ENCODE data around the gene SNX11. TPM values are rescaled to one million over a fixed set of nuclear protein-coding genes. Genes with fewer than 3 reads are reported as not detected.
"Not testable (repeated sequence)": the region's sequence is repeated elsewhere in the genome, so short reads cannot be mapped to it uniquely, and the experiment has no call there.

SNX11 gene
- total and polyA plus RNA-seq, 2 donors = 7.3 to 20.7 TPM

GRCh38 chr17:48072811-48073210 lies 34.8 kb upstream of the SNX11 start:
- not testable (repeated sequence) for H3K4me1 ChIP-seq (ENCODE audit: insufficient read depth); H3K27ac ChIP-seq (ENCODE audit: low read depth); H3K36me3 ChIP-seq (ENCODE audit: insufficient read depth); H3K4me3 ChIP-seq (ENCODE audit: low read depth, low read length); DNase-seq (ENCODE audit: extremely low spot score)
- WGBS = 95% methylated on average over 9 of the region's 9 CpGs

GRCh38 chr17:48073566-48074094 lies 33.9 kb upstream of the SNX11 start:
- H3K4me3 ChIP-seq (ENCODE audit: low read depth, low read length); H3K27ac ChIP-seq (ENCODE audit: low read depth); DNase-seq (ENCODE audit: extremely low spot score); H3K4me1 ChIP-seq (ENCODE audit: insufficient read depth); H3K36me3 ChIP-seq (ENCODE audit: insufficient read depth): not testable (repeated sequence)
- 94% methylated on average over 5 of the region's 5 CpGs for WGBS

- peak; percentile 64 for DNase-seq (ENCODE audit: extremely low spot score)
- Histone ChIP-seq H3K36me3 (ENCODE audit: insufficient read depth) (peaks cover 2% of the 10 kb centered on the region), H3K4me1 (ENCODE audit: insufficient read depth) (no peaks in the 10 kb centered on the region), H3K4me3 (ENCODE audit: low read depth, low read length) (no peak overlapping the region), H3K27ac (ENCODE audit: low read depth) (no peak overlapping the region)
- WGBS = 74% methylated on average over 7 of the region's 7 CpGs
Observed at GRCh38 chr17:48074322-48075081, 33.1 kb upstream of the SNX11 start.

GRCh38 chr17:48077152-48077551 lies 30.4 kb upstream of the SNX11 start:
- H3K4me1 ChIP-seq (ENCODE audit: insufficient read depth); H3K27ac ChIP-seq (ENCODE audit: low read depth); H3K4me3 ChIP-seq (ENCODE audit: low read depth, low read length); DNase-seq (ENCODE audit: extremely low spot score); H3K36me3 ChIP-seq (ENCODE audit: insufficient read depth): not testable (repeated sequence)
- WGBS = 92% methylated on average over 10 of the region's 10 CpGs

GRCh38 chr17:48081858-48082257 lies 25.7 kb upstream of the SNX11 start:
- Histone ChIP-seq H3K4me3 (ENCODE audit: low read depth, low read length) (no peak overlapping the region), H3K4me1 (ENCODE audit: insufficient read depth) (no peaks in the 10 kb centered on the region), H3K27ac (ENCODE audit: low read depth) (no peak overlapping the region), H3K36me3 (ENCODE audit: insufficient read depth) (no peaks in the 10 kb centered on the region)
- no peak for DNase-seq (ENCODE audit: extremely low spot score)
- 81% methylated on average over 5 of the region's 5 CpGs for WGBS

GRCh38 chr17:48084932-48085331 lies 22.6 kb upstream of the SNX11 start:
- no peak for DNase-seq (ENCODE audit: extremely low spot score)
- Histone ChIP-seq H3K27ac (ENCODE audit: low read depth) (no peak overlapping the region), H3K4me3 (ENCODE audit: low read depth, low read length) (no peak overlapping the region), H3K4me1 (ENCODE audit: insufficient read depth) (no peaks in the 10 kb centered on the region), H3K36me3 (ENCODE audit: insufficient read depth) (no peaks in the 10 kb centered on the region)
- WGBS = 34% methylated on average over 2 of the region's 2 CpGs

GRCh38 chr17:48093341-48094045 lies 14.1 kb upstream of the SNX11 start:
- no peak overlapping the region for H3K27ac ChIP-seq (ENCODE audit: low read depth)

GRCh38 chr17:48095611-48096010 lies 12.0 kb upstream of the SNX11 start:
- no peak for DNase-seq (ENCODE audit: extremely low spot score)
- WGBS = 88% methylated on average over 4 of the region's 4 CpGs

More at GRCh38 chr17:48093341-48094045, 14.1 kb upstream of the SNX11 start:
- Histone ChIP-seq H3K36me3 (ENCODE audit: insufficient read depth) (no peaks in the 10 kb centered on the region), H3K4me3 (ENCODE audit: low read depth, low read length) (no peak overlapping the region), H3K4me1 (ENCODE audit: insufficient read depth) (no peaks in the 10 kb centered on the region)
- WGBS = 83% methylated on average over 11 of the region's 11 CpGs
- DNase-seq (ENCODE audit: extremely low spot score) = no peak

GRCh38 chr17:48100160-48100559 lies 7.4 kb upstream of the SNX11 start:
- H3K36me3 ChIP-seq (ENCODE audit: insufficient read depth) = no peaks in the 10 kb centered on the region
- H3K4me3 ChIP-seq (ENCODE audit: low read depth, low read length) = peak overlapping the region; percentile 87
- no peak overlapping the region for H3K27ac ChIP-seq (ENCODE audit: low read depth)
- H3K4me1 ChIP-seq (ENCODE audit: insufficient read depth) = no peaks in the 10 kb centered on the region
- 23% methylated on average over 10 of the region's 10 CpGs for WGBS
- DNase-seq (ENCODE audit: extremely low spot score) = no peak

More at GRCh38 chr17:48095611-48096010, 12.0 kb upstream of the SNX11 start:
- no peaks in the 10 kb centered on the region for H3K4me1 ChIP-seq (ENCODE audit: insufficient read depth)
- H3K36me3 ChIP-seq (ENCODE audit: insufficient read depth) = no peaks in the 10 kb centered on the region
- no peak overlapping the region for H3K4me3 ChIP-seq (ENCODE audit: low read depth, low read length)
- no peak overlapping the region for H3K27ac ChIP-seq (ENCODE audit: low read depth)

- under 1% methylated on average over 23 of the region's 23 CpGs for WGBS
- Histone ChIP-seq H3K36me3 (ENCODE audit: insufficient read depth) (no peaks in the 10 kb centered on the region), H3K27ac (ENCODE audit: low read depth) (peak overlapping the region; percentile 66), H3K4me1 (ENCODE audit: insufficient read depth) (no peaks in the 10 kb centered on the region), H3K4me3 (ENCODE audit: low read depth, low read length) (peak overlapping the region; percentile 87)
- DNase-seq (ENCODE audit: extremely low spot score) = no peak
Observed at GRCh38 chr17:48100591-48101011, 7.0 kb upstream of the SNX11 start.

- under 1% methylated on average over 79 of the region's 79 CpGs for WGBS
- peak within 1 kb of the TSS; percentile 66 for H3K27ac ChIP-seq (ENCODE audit: low read depth)
- peak; percentile 88 for DNase-seq (ENCODE audit: extremely low spot score)
- peak within 1 kb of the TSS; percentile 87 for H3K4me3 ChIP-seq (ENCODE audit: low read depth, low read length)
- H3K36me3 ChIP-seq (ENCODE audit: insufficient read depth) = no peaks in the 10 kb centered on the region
- H3K4me1 ChIP-seq (ENCODE audit: insufficient read depth) = no peaks in the 10 kb centered on the region
Observed at GRCh38 chr17:48101012-48101720, 6.4 kb upstream of the SNX11 start, which contains the start of gene CBX1. CBX1 (minus strand) TSS chr17:48101478; CDS start chr17:48077004, 24,474 bp downstream.

GRCh38 chr17:48102043-48102750 lies 5.4 kb upstream of the SNX11 start:
- 83% methylated on average over 19 of the region's 19 CpGs for WGBS
- Histone ChIP-seq H3K4me1 (ENCODE audit: insufficient read depth) (no peaks in the 10 kb centered on the region), H3K27ac (ENCODE audit: low read depth) (no peak overlapping the region), H3K4me3 (ENCODE audit: low read depth, low read length) (no peak overlapping the region), H3K36me3 (ENCODE audit: insufficient read depth) (no peaks in the 10 kb centered on the region)
- DNase-seq (ENCODE audit: extremely low spot score) = no peak
